HEK293 (cell line): ENCODE measurements around the gene SLC25A18.

Source experiments
- CTCF ChIP-seq: fragments of 450-650 bp; formaldehyde crosslinking; IDR thresholded peaks from 2 replicates; pipeline ENCODE4 v1.5.1; 2016; ENCODE audit warnings: missing biosample characterization, missing genetic modification characterization
- GFI1B ChIP-seq: fragments of 450-650 bp; formaldehyde crosslinking; IDR thresholded peaks from 2 replicates; pipeline ENCODE4 v1.5.1; 2016; ENCODE audit warnings: missing biosample characterization, missing genetic modification characterization
- KLF1 ChIP-seq: fragments of 450-650 bp; formaldehyde crosslinking; IDR thresholded peaks from 2 replicates; pipeline ENCODE4 v1.5.1; 2016; ENCODE audit warnings: missing biosample characterization, missing genetic modification characterization
- SETDB1 ChIP-seq: IDR thresholded peaks from one replicate; pipeline ENCODE4 v1.6.1; 2017; ENCODE audit warnings: mild to moderate bottlenecking, low read length, moderate library complexity, mixed read lengths; ENCODE audit not compliant: insufficient read length
- TRIM28 ChIP-seq: IDR thresholded peaks from 2 replicates; pipeline ENCODE4 v1.6.1; 2011; ENCODE audit warnings: low read length, control low read depth, borderline replicate concordance
- ZFP41 ChIP-seq: fragments of 450-650 bp; formaldehyde crosslinking; IDR thresholded peaks from 2 replicates; pipeline ENCODE4 v1.5.1; 2016; ENCODE audit warnings: missing biosample characterization, missing genetic modification characterization, borderline replicate concordance
- ZIC2 ChIP-seq: fragments of 450-650 bp; formaldehyde crosslinking; IDR thresholded peaks from 2 replicates; pipeline ENCODE4 v1.5.1; 2016; ENCODE audit warnings: missing biosample characterization, missing genetic modification characterization
- ZNF140 ChIP-seq: fragments of 450-650 bp; formaldehyde crosslinking; IDR thresholded peaks from 2 replicates; pipeline ENCODE4 v1.5.1; 2016; ENCODE audit warnings: missing biosample characterization, missing genetic modification characterization
- ZNF394 ChIP-seq: fragments of 450-650 bp; formaldehyde crosslinking; IDR thresholded peaks from 2 replicates; pipeline ENCODE4 v1.5.1; 2016; ENCODE audit warnings: missing biosample characterization, missing genetic modification characterization, mild to moderate bottlenecking, moderate library complexity, borderline replicate concordance
- ZNF561 ChIP-seq: fragments of 450-650 bp; IDR thresholded peaks from 2 replicates; pipeline ENCODE4 v1.5.1; 2018; ENCODE audit warnings: missing biosample characterization, missing genetic modification characterization, borderline replicate concordance
- ZNF664 ChIP-seq: fragments of 450-650 bp; formaldehyde crosslinking; IDR thresholded peaks from 2 replicates; pipeline ENCODE4 v1.5.1; 2016; ENCODE audit warnings: missing biosample characterization, missing genetic modification characterization
- ZNF707 ChIP-seq: fragments of 450-650 bp; formaldehyde crosslinking; IDR thresholded peaks from 2 replicates; pipeline ENCODE4 v1.5.1; 2016; ENCODE audit warnings: missing biosample characterization, missing genetic modification characterization
- ZSCAN16 ChIP-seq: fragments of 450-650 bp; formaldehyde crosslinking; IDR thresholded peaks from 2 replicates; pipeline ENCODE4 v1.5.1; 2016; ENCODE audit warnings: missing biosample characterization, missing genetic modification characterization
- TF ChIP-seq, protein P1 (sequence below): fragments of 450-650 bp; formaldehyde crosslinking; IDR thresholded peaks from 2 replicates; pipeline ENCODE4 v1.5.1; 2016; ENCODE audit warnings: missing biosample characterization, missing genetic modification characterization, low read depth

GRCh38 chr22:17576470-17576869, 13.2 kb downstream of the SLC25A18 start:
- TF ChIP-seq CTCF (tag by site-specific recombination) (no peak), SETDB1 (no peak), ZNF664 (tag by site-specific recombination) (no peak), GFI1B (tag by site-specific recombination) (no peak), ZSCAN16 (tag by site-specific recombination) (no peak), ZFP41 (no peak), ZNF561 (tag by site-specific recombination) (no peak), ZNF707 (tag by site-specific recombination) (no peak), ZNF394 (tag by site-specific recombination) (no peak), KLF1 (tag by site-specific recombination) (no peak), ZNF140 (tag by site-specific recombination) (no peak), TRIM28 (no peak), ZIC2 (tag by site-specific recombination) (no peak)
- TF ChIP-seq, protein P1, sequence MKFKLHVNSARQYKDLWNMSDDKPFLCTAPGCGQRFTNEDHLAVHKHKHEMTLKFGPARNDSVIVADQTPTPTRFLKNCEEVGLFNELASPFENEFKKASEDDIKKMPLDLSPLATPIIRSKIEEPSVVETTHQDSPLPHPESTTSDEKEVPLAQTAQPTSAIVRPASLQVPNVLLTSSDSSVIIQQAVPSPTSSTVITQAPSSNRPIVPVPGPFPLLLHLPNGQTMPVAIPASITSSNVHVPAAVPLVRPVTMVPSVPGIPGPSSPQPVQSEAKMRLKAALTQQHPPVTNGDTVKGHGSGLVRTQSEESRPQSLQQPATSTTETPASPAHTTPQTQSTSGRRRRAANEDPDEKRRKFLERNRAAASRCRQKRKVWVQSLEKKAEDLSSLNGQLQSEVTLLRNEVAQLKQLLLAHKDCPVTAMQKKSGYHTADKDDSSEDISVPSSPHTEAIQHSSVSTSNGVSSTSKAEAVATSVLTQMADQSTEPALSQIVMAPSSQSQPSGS = no peak
